Spleen (tissue), 11 donors: ENCODE results near the gene GABRG3. TPM values are rescaled to one million over a fixed set of nuclear protein-coding genes. Genes with fewer than 3 reads are reported as not detected.

Experiments
- DNase-seq: peaks from one replicate; pipeline ENCODE4 v3.0.0-alpha.2; 2020
- H3K27ac ChIP-seq, 8 donors: fragments of 200-600 bp; sonication (generic) in 7 of 8; 1 replicate in 4 of 8; 2 replicates in 4 of 8; pipeline versions ENCODE4 v1.5.0 to v1.8.0; 2016 to 2021; ENCODE audit warnings: inconsistent platforms in 4 of 8, mild to moderate bottlenecking in 4 of 8, moderate library complexity in 1 of 8
- H3K27me3 ChIP-seq, 7 donors: fragments of 200-600 bp; sonication (generic) in 6 of 7; replicated peaks in 1 of 7; 1 replicate in 4 of 7; 2 replicates in 3 of 7; pipeline versions ENCODE4 v1.5.0 to v1.8.0; 2016 to 2021; ENCODE audit warnings: inconsistent platforms in 3 of 7, mild to moderate bottlenecking in 1 of 7
- H3K36me3 ChIP-seq, 6 donors: fragments of 200-600 bp; sonication (generic) in 5 of 6; 1 replicate in 4 of 6; 2 replicates in 2 of 6; pipeline versions ENCODE4 v1.5.0 to v1.8.0; 2016 to 2021; ENCODE audit warnings: inconsistent platforms in 2 of 6
- H3K4me1 ChIP-seq, 6 donors: fragments of 200-600 bp; sonication (generic) in 5 of 6; 1 replicate in 3 of 6; 2 replicates in 3 of 6; pipeline versions ENCODE4 v1.5.0 to v1.8.0; 2016 to 2021; ENCODE audit warnings: inconsistent platforms in 3 of 6
- H3K4me3 ChIP-seq, 8 donors: fragments of 200-600 bp; sonication (generic) in 7 of 8; 1 replicate in 4 of 8; 2 replicates in 4 of 8; pipeline versions ENCODE4 v1.5.0 to v1.8.0; 2016 to 2021; ENCODE audit warnings: inconsistent platforms in 4 of 8, mild to moderate bottlenecking in 4 of 8, moderate library complexity in 2 of 8
- H3K9me3 ChIP-seq, 8 donors: fragments of 200-600 bp; sonication (generic) in 7 of 8; 1 replicate in 4 of 8; 2 replicates in 4 of 8; pipeline versions ENCODE4 v1.5.0 to v1.8.0; 2016 to 2021; ENCODE audit warnings: inconsistent platforms in 4 of 8
- CTCF ChIP-seq, 11 experiments: fragments of 200-600 bp in 7 of 11; fragments of 450-650 bp in 4 of 11; sonication (generic) in 4 of 11; IDR thresholded peaks in 8 of 11; conservative IDR thresholded peaks in 3 of 11; 1 replicate in 7 of 11; 2 replicates in 4 of 11; pipeline versions ENCODE4 v1.4.0 to v1.8.0; 2016 to 2021; ENCODE audit warnings: antibody characterized with exemption in 11 of 11, inconsistent platforms in 4 of 11, mild to moderate bottlenecking in 1 of 11
- POLR2A ChIP-seq, 3 donors: fragments of 450-650 bp; IDR thresholded peaks; one replicate each; pipeline ENCODE4 v1.5.1; 2017; ENCODE audit warnings: antibody characterized with exemption in 3 of 3, mild to moderate bottlenecking in 1 of 3
- POLR2AphosphoS5 ChIP-seq, 3 donors: sonication (generic); formaldehyde crosslinking; IDR thresholded peaks; one replicate each; pipeline ENCODE4 v1.5.1; 2017; ENCODE audit warnings: antibody characterized with exemption in 3 of 3
- WGBS, 5 donors: extraction: QIAGEN DNeasy Blood & Tissue Kit in 3 of 5; methylation state at CpG; one replicate each; pipeline versions ENCODE4 v1.1.5 to v1.1.7; 2013 to 2018; 5-methylcytosine and 5-hydroxymethylcytosine counted together
- intact Hi-C: fragments of 100-400 bp; cut with DNase I; formaldehyde crosslinking; loops from one replicate; pipeline ENCODE4 v1.15.0; 2023; ENCODE audit warnings: low total_unique reads
- polyA plus RNA-seq, 3 donors: library from polyadenylated mRNA; stranded (reverse); fragments of 200-250 nt; gene quantifications; one replicate each; pipeline ENCODE4 v1.2.1, GENCODE V29; 2013
- total RNA-seq, 7 donors: library from RNA; depleted of rRNA in 3 of 7; stranded (reverse); fragments of >200 nt in 3 of 7; fragmentation: NEBNext Ultra II Directional in 4 of 7; extraction: Animal tissue kit (Norgen Biotek cat#: 25700) in 4 of 7; gene quantifications; one replicate each; pipeline versions ENCODE4 v1.1.0 to v1.2.1, GENCODE V29; 2016 to 2021
- donor health status: healthy with polysubstance abuse.
- donor health status: DM: no; HTN: no; CAD: no; lungs with moderate emphysema.
- donor health status: DM: no; HTN: no; CAD: no.
- donor health status: Bipolar disorder and iron deficiency.
- donor health status: healthy.
- donor health status: DM: no; HTN: no; CAD: no.
- donor health status: DM: yes; HTN: yes; CAD: no.

GABRG3 gene
- total and polyA plus RNA-seq, 10 donors: 0.14 to 19.6 (median 1.6) TPM

- H3K4me1 ChIP-seq: no peaks in the 10 kb centered on the region
- intact Hi-C loops: no loop called here
- H3K4me3 ChIP-seq: no peak overlapping the region
- no peak overlapping the region for H3K27ac ChIP-seq
- WGBS, 5 donors: 90 to 95% (median 91%) methylated on average over 7 to 13 of the region's 13 CpGs
- H3K27me3 ChIP-seq: no peaks in the 10 kb centered on the region
- H3K9me3 ChIP-seq: peaks cover 0 to 3% (median 0%) of the 10 kb centered on the region in 8 donors
- H3K36me3 ChIP-seq: no peaks in the 10 kb centered on the region
- no peak for TF ChIP-seq POLR2AphosphoS5 (IDR thresholded peaks at IDR 0.05)
- no peak for TF ChIP-seq POLR2A (IDR thresholded peaks at IDR 0.05)
- TF ChIP-seq CTCF (IDR thresholded peaks at IDR 0.05 in 8 of 11, conservative IDR thresholded peaks at IDR 0.05 in 3 of 11): no peak
- DNase-seq: no peak
These were observed 33.8 kb upstream of the GABRG3 start for GRCh38 chr15:26937134-26937533.

- no peak overlapping the region for H3K27ac ChIP-seq
- WGBS, 5 donors: 55 to 65% (median 62%) methylated on average over 5 of the region's 5 CpGs
- H3K4me1 ChIP-seq: no peaks in the 10 kb centered on the region
- H3K4me3 ChIP-seq: no peak overlapping the region
- peaks cover 0 to 3% (median 0%) of the 10 kb centered on the region in 8 donors for H3K9me3 ChIP-seq
- intact Hi-C loops: no loop called here
- TF ChIP-seq POLR2A (IDR thresholded peaks at IDR 0.05) (no peak), POLR2AphosphoS5 (IDR thresholded peaks at IDR 0.05) (no peak), CTCF (IDR thresholded peaks at IDR 0.05 in 8 of 11, conservative IDR thresholded peaks at IDR 0.05 in 3 of 11) (no peak)
- no peaks in the 10 kb centered on the region for H3K36me3 ChIP-seq
- no peak for DNase-seq
- H3K27me3 ChIP-seq: no peaks in the 10 kb centered on the region
These were observed 31.6 kb upstream of the GABRG3 start for GRCh38 chr15:26939398-26939797.

- TF ChIP-seq CTCF (IDR thresholded peaks at IDR 0.05 in 8 of 11, conservative IDR thresholded peaks at IDR 0.05 in 3 of 11) (no peak), POLR2AphosphoS5 (IDR thresholded peaks at IDR 0.05) (no peak), POLR2A (IDR thresholded peaks at IDR 0.05) (no peak)
- H3K36me3 ChIP-seq: no peaks in the 10 kb centered on the region
- no peaks in the 10 kb centered on the region for H3K4me1 ChIP-seq
- no peaks in the 10 kb centered on the region for H3K27me3 ChIP-seq
- H3K27ac ChIP-seq: no peak overlapping the region
- WGBS, 5 donors: 75 to 88% (median 82%) methylated on average over 5 of the region's 5 CpGs
- H3K9me3 ChIP-seq: peaks cover 0 to 3% (median 0%) of the 10 kb centered on the region in 8 donors
- intact Hi-C loops: no loop called here
- no peak overlapping the region for H3K4me3 ChIP-seq
- DNase-seq: no peak
These were observed 29.5 kb upstream of the GABRG3 start for GRCh38 chr15:26941489-26941888.

DNA sequence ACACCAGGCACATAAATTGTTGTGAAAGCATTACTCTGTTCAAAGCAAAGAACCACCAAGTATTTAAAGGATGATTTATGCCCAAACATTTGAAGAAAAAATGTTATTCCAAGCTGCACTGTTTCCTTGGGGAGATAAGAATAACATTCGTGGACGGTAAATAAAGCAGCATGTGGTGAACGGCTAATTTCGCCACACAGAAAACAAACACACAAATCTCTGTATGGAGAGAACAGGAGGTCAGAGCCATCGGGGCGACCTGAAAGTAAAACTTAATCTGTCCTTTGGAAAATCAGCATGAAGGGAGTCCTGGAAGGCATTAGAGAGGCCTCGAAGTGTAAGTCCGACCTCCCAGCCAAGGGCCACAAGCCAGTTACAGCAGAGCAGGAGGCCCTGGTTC is 27.1 kb upstream of the GABRG3 start:
- 50 to 64% (median 54%) methylated on average over 8 of the region's 8 CpGs for WGBS, 5 donors
- Histone ChIP-seq H3K4me3 (no peak overlapping the region), H3K36me3 (no peaks in the 10 kb centered on the region), H3K9me3 (no peaks in the 10 kb centered on the region), H3K27ac (no peak overlapping the region), H3K27me3 (no peaks in the 10 kb centered on the region), H3K4me1 (no peaks in the 10 kb centered on the region)
- intact Hi-C loops: no loop called here
- no peak for DNase-seq
- TF ChIP-seq CTCF (IDR thresholded peaks at IDR 0.05 in 8 of 11, conservative IDR thresholded peaks at IDR 0.05 in 3 of 11): no peak
- no peak for TF ChIP-seq POLR2A (IDR thresholded peaks at IDR 0.05)
- no peak for TF ChIP-seq POLR2AphosphoS5 (IDR thresholded peaks at IDR 0.05)
